VCaP (cell line): ENCODE data around the gene INSR.

Experiments used
- H3K27ac ChIP-seq: fragments of 450-650 bp; 2 replicates; pipeline ENCODE4 v1.5.1; 2017
- TF ChIP-seq, protein P1 (sequence below): fragments of 450-650 bp; conservative IDR thresholded peaks from 2 replicates; pipeline ENCODE4 v1.5.1; 2017; ENCODE audit warnings: mild to moderate bottlenecking, moderate library complexity

The INSR gene

DNA sequence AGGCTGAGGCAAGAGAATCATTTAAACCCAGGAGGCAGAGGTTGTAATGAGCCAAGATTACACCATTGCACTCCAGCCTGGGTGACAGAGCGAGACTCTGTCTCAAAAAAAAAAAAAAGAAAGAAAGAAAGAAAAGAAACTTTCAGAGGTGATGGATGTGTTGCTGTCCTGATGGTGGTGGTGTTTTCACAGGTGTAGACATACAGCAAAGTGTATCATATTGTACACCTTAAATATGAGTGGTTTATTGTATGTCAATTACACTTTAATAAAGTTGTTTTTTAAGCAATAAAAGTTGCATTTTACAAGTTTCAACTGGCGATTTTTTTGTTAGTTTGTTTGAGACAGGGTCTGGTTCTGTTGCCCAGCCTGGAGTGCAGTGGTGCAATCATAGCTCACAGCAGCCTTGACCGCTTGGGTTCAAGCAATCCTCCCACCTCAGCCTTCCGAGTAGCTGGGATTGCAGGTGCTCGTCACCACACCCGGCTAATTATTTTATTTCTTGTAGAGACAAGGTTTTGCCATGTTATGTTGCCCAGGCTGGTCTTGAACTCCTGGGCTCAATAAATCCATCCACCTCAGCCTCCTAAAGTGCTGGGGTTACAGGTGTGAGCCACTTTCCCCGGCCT, 13.5 kb upstream of the INSR start:
- TF ChIP-seq, protein P1, sequence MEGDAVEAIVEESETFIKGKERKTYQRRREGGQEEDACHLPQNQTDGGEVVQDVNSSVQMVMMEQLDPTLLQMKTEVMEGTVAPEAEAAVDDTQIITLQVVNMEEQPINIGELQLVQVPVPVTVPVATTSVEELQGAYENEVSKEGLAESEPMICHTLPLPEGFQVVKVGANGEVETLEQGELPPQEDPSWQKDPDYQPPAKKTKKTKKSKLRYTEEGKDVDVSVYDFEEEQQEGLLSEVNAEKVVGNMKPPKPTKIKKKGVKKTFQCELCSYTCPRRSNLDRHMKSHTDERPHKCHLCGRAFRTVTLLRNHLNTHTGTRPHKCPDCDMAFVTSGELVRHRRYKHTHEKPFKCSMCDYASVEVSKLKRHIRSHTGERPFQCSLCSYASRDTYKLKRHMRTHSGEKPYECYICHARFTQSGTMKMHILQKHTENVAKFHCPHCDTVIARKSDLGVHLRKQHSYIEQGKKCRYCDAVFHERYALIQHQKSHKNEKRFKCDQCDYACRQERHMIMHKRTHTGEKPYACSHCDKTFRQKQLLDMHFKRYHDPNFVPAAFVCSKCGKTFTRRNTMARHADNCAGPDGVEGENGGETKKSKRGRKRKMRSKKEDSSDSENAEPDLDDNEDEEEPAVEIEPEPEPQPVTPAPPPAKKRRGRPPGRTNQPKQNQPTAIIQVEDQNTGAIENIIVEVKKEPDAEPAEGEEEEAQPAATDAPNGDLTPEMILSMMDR, result no peak
- H3K27ac ChIP-seq, result no peak overlapping the region

DNA sequence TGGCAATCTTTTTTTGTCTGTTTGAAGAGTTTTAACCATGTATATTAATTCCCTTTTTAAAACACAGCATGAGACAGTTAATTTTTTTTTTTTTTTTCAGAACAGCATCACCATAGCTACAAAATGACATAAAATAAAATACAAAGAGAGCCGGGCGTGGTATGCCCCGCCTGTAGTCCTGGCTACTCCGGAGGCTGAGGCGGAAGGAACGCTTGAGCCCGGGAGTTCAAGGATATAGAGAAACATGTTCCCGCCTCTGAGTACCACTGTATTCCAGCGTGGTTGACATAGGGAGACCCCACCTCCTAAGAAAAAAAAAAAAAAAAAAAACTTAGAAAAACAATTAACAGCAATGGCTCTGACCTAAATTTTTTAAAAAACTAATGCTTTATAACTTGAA, 10.0 kb upstream of the INSR start:
- no peak overlapping the region for H3K27ac ChIP-seq
- TF ChIP-seq, protein P1, result no peak

DNA sequence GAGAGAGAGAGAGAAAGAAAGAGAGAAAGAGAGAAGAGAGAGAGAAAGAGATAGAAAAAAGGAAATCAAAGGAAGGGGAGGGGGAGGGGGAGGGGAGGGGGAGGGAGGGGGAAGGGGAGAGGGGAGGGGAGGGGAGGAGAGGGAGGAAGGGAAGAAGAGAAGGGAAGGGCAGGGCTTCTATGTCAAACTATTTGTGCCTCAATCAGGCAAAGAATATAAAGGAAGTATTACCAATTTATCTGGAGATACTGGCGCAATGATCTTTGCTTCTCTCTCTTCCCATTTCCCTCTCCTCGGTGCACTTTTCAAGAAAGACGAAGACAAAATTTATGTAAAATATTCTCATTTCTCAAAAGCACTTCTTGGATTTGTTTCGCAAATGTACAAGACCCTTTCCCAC, 9.3 kb upstream of the INSR start:
- H3K27ac ChIP-seq, result no peak overlapping the region
- TF ChIP-seq, protein P1, result no peak

DNA sequence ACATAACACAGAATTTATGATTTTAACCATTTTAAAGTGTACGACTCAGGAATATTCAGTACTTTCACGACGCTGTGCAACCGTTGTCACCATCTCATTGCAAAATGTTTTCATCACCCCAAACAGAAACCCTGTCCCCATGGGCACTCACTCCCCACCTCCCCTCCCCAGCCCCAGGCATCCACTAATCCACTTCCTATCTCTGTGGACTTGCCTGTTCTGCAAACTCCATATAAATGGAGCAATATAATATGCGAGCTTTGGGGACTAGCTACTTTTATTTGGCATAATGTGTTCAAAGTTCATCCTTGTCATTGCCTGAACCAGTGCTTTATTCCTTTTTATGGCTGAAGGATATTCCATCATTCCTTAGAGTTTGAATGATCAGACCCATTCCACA, 7.3 kb upstream of the INSR start:
- TF ChIP-seq, protein P1, result no peak
- no peak overlapping the region for H3K27ac ChIP-seq

DNA sequence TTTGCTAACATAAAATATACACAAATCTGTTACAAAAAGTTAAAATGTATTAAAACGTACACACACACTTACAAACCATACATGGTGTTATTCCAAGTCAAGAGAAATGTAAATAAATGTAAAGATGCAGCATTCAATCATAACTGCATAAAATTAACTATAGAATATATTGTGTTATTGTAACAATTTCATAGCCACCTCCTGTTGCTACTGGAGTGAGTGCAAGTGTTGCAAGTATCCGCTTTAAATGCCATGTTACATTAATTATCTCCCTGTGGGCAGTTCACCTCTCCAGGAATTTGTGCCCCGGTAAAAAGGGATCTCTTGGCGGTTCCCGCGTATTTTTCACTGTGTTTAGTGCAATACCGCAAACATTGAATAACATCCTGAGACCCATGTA, 3.5 kb upstream of the INSR start:
- TF ChIP-seq, protein P1, result no peak
- H3K27ac ChIP-seq, result no peak overlapping the region

DNA sequence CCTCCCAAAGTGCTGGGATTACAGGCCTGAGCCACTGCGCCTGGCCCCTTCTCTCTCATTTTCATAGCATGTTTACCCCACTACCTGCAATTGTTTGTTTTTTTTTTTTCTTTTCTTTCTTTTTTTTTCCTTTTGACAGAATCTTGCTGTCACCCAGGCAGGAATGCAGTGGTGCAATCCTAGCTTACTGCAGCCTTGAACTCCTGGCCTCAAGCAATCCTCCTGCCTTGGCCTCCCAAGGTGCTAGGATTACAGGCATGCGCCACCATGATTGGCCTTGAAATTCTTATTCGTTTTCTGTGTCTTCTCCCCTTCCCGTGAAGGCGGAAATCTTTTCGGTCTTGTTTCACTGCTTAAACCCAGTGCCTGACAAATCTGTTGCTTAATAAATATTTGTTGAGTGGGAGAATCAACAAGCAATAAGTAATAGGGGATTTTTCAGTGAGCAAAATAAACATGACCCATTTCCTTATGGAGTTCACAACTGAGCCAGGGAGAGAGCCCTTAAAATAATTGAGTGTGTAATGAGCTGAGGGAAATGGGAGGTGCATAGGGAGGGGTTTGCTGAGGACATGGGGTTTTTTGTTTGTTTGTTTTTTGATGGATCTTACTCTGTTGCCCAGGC, 1.8 kb upstream of the INSR start:
- no peak overlapping the region for H3K27ac ChIP-seq
- TF ChIP-seq, protein P1, result no peak

DNA sequence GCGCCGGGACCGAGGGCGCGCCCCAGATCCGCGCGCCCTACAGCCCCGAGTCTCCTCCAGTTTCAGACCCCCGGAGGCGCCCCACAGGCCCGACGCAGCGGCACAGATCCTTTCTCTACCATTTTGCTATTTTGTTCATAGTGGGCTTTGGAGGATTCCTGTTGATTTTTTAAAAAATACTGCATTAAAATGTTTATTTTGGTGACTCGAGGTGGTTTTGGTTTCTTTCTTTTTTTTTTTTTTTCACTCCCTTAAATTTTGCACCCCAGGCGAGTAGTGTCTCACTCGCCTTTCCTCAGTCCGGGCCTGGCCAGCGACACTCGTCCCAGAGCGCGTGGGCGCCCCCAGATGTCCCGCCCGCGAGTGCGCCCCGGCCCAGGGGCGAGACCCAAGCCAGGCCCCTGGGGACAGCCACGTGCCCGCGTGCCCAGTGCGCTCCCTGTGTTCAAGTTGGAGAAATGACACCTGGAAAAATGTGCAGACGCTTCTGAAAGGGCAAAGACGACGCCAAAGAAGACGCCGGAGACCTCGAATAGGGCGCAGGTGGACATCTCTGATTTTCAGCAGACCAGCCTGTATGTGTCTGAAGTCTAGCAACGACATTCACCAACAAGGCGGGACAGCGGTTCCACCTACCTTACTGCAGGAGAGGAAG, 471 bp upstream of the INSR start:
- H3K27ac ChIP-seq, result peak overlapping the region; percentile 77
- TF ChIP-seq, protein P1, result peak; percentile 66
